H9 (cell line): ENCODE data around the gene CSMD2. TPM values are rescaled to one million over a fixed set of nuclear protein-coding genes. Genes with fewer than 3 reads are reported as not detected.

Experiments
- DNase-seq: peaks from one replicate; pipeline ENCODE4 v3.0.0-alpha.2; 2017
- H2AFZ ChIP-seq: one replicate; pipeline ENCODE4 v1.6.1; 2013; ENCODE audit warnings: mild to moderate bottlenecking, low read length, control low read depth, moderate library complexity
- H2AK5ac ChIP-seq: 2 replicates; pipeline ENCODE4 v1.6.1; 2013; ENCODE audit warnings: low read length, control low read depth, mixed read lengths; ENCODE audit not compliant: insufficient read length
- H2BK120ac ChIP-seq: one replicate; pipeline ENCODE4 v1.6.1; 2013; ENCODE audit warnings: low read depth, mild to moderate bottlenecking, low read length, control low read depth, inconsistent platforms; ENCODE audit not compliant: poor library complexity, severe bottlenecking
- H2BK12ac ChIP-seq: 2 replicates; pipeline ENCODE4 v1.6.1; 2013; ENCODE audit warnings: low read length, control low read depth, mixed read lengths, low read depth; ENCODE audit not compliant: insufficient read length
- H2BK15ac ChIP-seq: 2 replicates; pipeline ENCODE4 v1.6.1; 2013; ENCODE audit warnings: low read depth, low read length, control low read depth
- H2BK20ac ChIP-seq: one replicate; pipeline ENCODE4 v1.6.1; 2013; ENCODE audit warnings: low read depth, mild to moderate bottlenecking, low read length, control low read depth, inconsistent platforms; ENCODE audit not compliant: poor library complexity, severe bottlenecking
- H2BK5ac ChIP-seq: 2 replicates; pipeline ENCODE4 v1.6.1; 2013; ENCODE audit warnings: low read length, control low read depth, mixed read lengths; ENCODE audit not compliant: insufficient read length
- H3K14ac ChIP-seq: 2 replicates; pipeline ENCODE4 v1.6.1; 2013; ENCODE audit warnings: low read length, control low read depth; ENCODE audit not compliant: insufficient read depth
- H3K18ac ChIP-seq: 2 replicates; pipeline ENCODE4 v1.6.1; 2013; ENCODE audit warnings: low read depth, mild to moderate bottlenecking, mixed read lengths, low read length, control low read depth; ENCODE audit not compliant: insufficient read length
- H3K23ac ChIP-seq: 2 replicates; pipeline ENCODE4 v1.6.1; 2013; ENCODE audit warnings: low read length, control low read depth, mixed read lengths, low read depth; ENCODE audit not compliant: insufficient read length
- H3K23me2 ChIP-seq: 2 replicates; pipeline ENCODE4 v1.6.1; 2013; ENCODE audit warnings: low read depth, mild to moderate bottlenecking, mixed read lengths, low read length, control low read depth; ENCODE audit not compliant: insufficient read length, poor library complexity, severe bottlenecking
- H3K27ac ChIP-seq: 2 replicates; pipeline ENCODE4 v1.5.1; 2013; ENCODE audit warnings: low read length, control low read depth, mixed read lengths, low read depth; ENCODE audit not compliant: insufficient read length
- H3K27me3 ChIP-seq: 2 replicates; pipeline ENCODE4 v1.6.1; 2013; ENCODE audit warnings: low read length, control low read depth, inconsistent platforms; ENCODE audit not compliant: insufficient read depth
- H3K4ac ChIP-seq: 2 replicates; pipeline ENCODE4 v1.6.1; 2013; ENCODE audit warnings: low read depth, mild to moderate bottlenecking, control low read depth, inconsistent platforms, low read length, moderate library complexity
- H3K4me1 ChIP-seq: 2 replicates; pipeline ENCODE4 v1.6.1; 2013; ENCODE audit warnings: low read length, control low read depth, inconsistent platforms; ENCODE audit not compliant: insufficient read depth
- H3K4me2 ChIP-seq: 2 replicates; pipeline ENCODE4 v1.6.1; 2013; ENCODE audit warnings: low read length, control low read depth, mixed read lengths; ENCODE audit not compliant: insufficient read length, insufficient read depth
- H3K56ac ChIP-seq: 2 replicates; pipeline ENCODE4 v1.6.1; 2013; ENCODE audit warnings: low read depth, mild to moderate bottlenecking, mixed read lengths, low read length, control low read depth; ENCODE audit not compliant: insufficient read length
- H3K79me1 ChIP-seq: 2 replicates; pipeline ENCODE4 v1.6.1; 2013; ENCODE audit warnings: low read depth, mild to moderate bottlenecking, moderate library complexity, low read length, control low read depth, inconsistent platforms; ENCODE audit not compliant: insufficient read depth, poor library complexity, severe bottlenecking
- H3K79me2 ChIP-seq: 2 replicates; pipeline ENCODE4 v1.6.1; 2013; ENCODE audit warnings: low read length, control low read depth, inconsistent platforms; ENCODE audit not compliant: insufficient read depth
- H3K9ac ChIP-seq: 2 replicates; pipeline ENCODE4 v1.6.1; 2013; ENCODE audit warnings: low read length, control low read depth, mixed read lengths; ENCODE audit not compliant: insufficient read length; ENCODE audit errors: extremely low read depth
- H3K9me3 ChIP-seq: one replicate; pipeline ENCODE4 v1.6.1; 2013; ENCODE audit warnings: low read depth, low read length, inconsistent platforms; ENCODE audit not compliant: control insufficient read depth
- H3T11ph ChIP-seq: one replicate; pipeline ENCODE4 v1.6.1; 2013; ENCODE audit warnings: mild to moderate bottlenecking, low read length, control low read depth, inconsistent platforms
- H4K20me1 ChIP-seq: one replicate; pipeline ENCODE4 v1.6.1; 2013; ENCODE audit not compliant: control insufficient read depth, insufficient read length, insufficient read depth
- H4K5ac ChIP-seq: 2 replicates; pipeline ENCODE4 v1.6.1; 2013; ENCODE audit warnings: low read depth, mild to moderate bottlenecking, mixed read lengths, low read length, control low read depth; ENCODE audit not compliant: insufficient read length
- H4K8ac ChIP-seq: replicated peaks from 2 replicates; pipeline ENCODE4 v1.6.1; 2013; ENCODE audit warnings: low read length, control low read depth, mixed read lengths, low read depth; ENCODE audit not compliant: insufficient read length
- H4K91ac ChIP-seq: 2 replicates; pipeline ENCODE4 v1.6.1; 2013; ENCODE audit warnings: low read depth, mild to moderate bottlenecking, moderate library complexity, mixed read lengths, low read length, control low read depth; ENCODE audit not compliant: insufficient read length
- H3K27ac Mint-ChIP-seq, 3 experiments: 2 replicates in 2 of 3; 3 replicates in 1 of 3; pipeline ENCODE4 v1.8.0; 2020 to 2021; ENCODE audit warnings: mixed read lengths in 3 of 3, mild to moderate bottlenecking in 1 of 3, moderate library complexity in 1 of 3
- H3K27me3 Mint-ChIP-seq: 2 replicates; pipeline ENCODE4 v1.8.0; 2021; ENCODE audit warnings: low read depth, mild to moderate bottlenecking, moderate library complexity, mixed read lengths
- H3K36me3 Mint-ChIP-seq, 3 experiments: 2 replicates in 2 of 3; 3 replicates in 1 of 3; pipeline ENCODE4 v1.8.0; 2020 to 2021; ENCODE audit warnings: low read depth in 3 of 3, mixed read lengths in 3 of 3; ENCODE audit not compliant: insufficient read depth in 1 of 3
- H3K4me1 Mint-ChIP-seq, 2 experiments: 2 replicates each; pipeline ENCODE4 v1.8.0; 2020; ENCODE audit warnings: mixed read lengths in 2 of 2
- H3K4me3 Mint-ChIP-seq, 2 experiments: 2 replicates in 1 of 2; 3 replicates in 1 of 2; pipeline ENCODE4 v1.8.0; 2020 to 2021; ENCODE audit warnings: mild to moderate bottlenecking in 2 of 2, mixed read lengths in 2 of 2, moderate library complexity in 1 of 2
- H3K9me3 Mint-ChIP-seq, 2 experiments: 2 replicates in 1 of 2; 3 replicates in 1 of 2; pipeline ENCODE4 v1.8.0; 2020; ENCODE audit warnings: mild to moderate bottlenecking in 2 of 2, mixed read lengths in 2 of 2, moderate library complexity in 1 of 2
- CTCF ChIP-seq: fragments of 200-600 bp; sonication (generic); conservative IDR thresholded peaks from 3 replicates; pipeline ENCODE4 v1.8.0; 2021; ENCODE audit warnings: antibody characterized with exemption, mild to moderate bottlenecking
- WGBS: extraction: QIAGEN DNeasy Blood & Tissue Kit; methylation state at CpG from one replicate; pipeline ENCODE4 v1.1.7; 2013; ENCODE audit warnings: missing lambda C conversion rate, low lambda C conversion rate, mixed read lengths; ENCODE audit not compliant: insufficient read length; ENCODE audit errors: extremely low coverage; 5-methylcytosine and 5-hydroxymethylcytosine counted together
- total RNA-seq: library from RNA; stranded (reverse); gene quantifications from 2 replicates; pipeline ENCODE4 v1.2.1, GENCODE V29; 2021

The CSMD2 gene
- total RNA-seq, 1 experiment from 2014 or later, result 6.4 TPM

DNA sequence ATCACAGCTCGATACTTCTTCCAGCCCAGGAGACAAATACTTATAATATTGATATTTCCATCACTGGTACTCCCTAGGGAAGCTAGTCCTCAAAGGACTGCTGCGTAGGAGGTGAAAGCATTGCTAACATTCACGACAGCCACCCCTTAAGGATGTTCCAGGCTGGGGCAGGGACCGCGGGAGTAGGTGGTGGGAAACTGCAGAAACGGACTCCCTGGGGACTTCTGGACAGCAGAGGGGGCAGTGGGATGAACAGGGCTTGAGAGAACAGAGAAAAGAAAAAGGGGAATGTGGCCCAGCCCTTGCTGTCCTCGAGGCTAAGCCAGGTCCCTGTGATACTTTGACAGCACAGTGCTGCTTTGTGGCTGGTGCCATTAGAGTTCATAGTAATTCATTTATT, 193.1 kb downstream of the CSMD2 start:
- Histone ChIP-seq H3K56ac (no peak overlapping the region), H4K91ac (no peak overlapping the region), H3K4me2 (no peak overlapping the region), H2BK5ac (no peak overlapping the region), H3K79me1 (no peaks in the 10 kb centered on the region), H2AFZ (no peak overlapping the region), H2BK12ac (no peak overlapping the region), H3K23me2 (no peaks in the 10 kb centered on the region), H3K23ac (no peak overlapping the region), H3K27me3 (no peaks in the 10 kb centered on the region), H3K79me2 (no peaks in the 10 kb centered on the region), H3K4ac (no peak overlapping the region), H3K9ac (no peak overlapping the region), H2AK5ac (no peak overlapping the region), H2BK120ac (no peak overlapping the region), H4K20me1 (no peaks in the 10 kb centered on the region), H3K4me1 (no peaks in the 10 kb centered on the region; the same call in 1 of the 2 replicates), H4K5ac (no peak overlapping the region), H2BK15ac (no peak overlapping the region), H3K9me3 (no peaks in the 10 kb centered on the region), H3K14ac (no peak overlapping the region), H4K8ac (no peak overlapping the region), H3T11ph (no peak overlapping the region), H2BK20ac (no peak overlapping the region), H3K18ac (no peak overlapping the region), H3K27ac (no peak overlapping the region)
- no peak for DNase-seq
- Mint-ChIP-seq H3K36me3 (peaks cover 2 to 4% (median 2%) of the 10 kb centered on the region in 3 experiments; a peak in 4 of 7 replicates), H3K4me1 (peaks cover 32 to 36% of the 10 kb centered on the region in 2 experiments), H3K4me3 (no peak overlapping the region), H3K27me3 (no peaks in the 10 kb centered on the region), H3K27ac (peak overlapping the region in 1 of 3 experiments; percentile 32; a peak in 1 of 7 replicates), H3K9me3 (no peaks in the 10 kb centered on the region)
- WGBS, result no CpG with 5 or more reads among the region's 7 CpGs
- TF ChIP-seq CTCF, result no peak
